Measurements from ENCODE around the gene SLC25A26. TPM values are rescaled to one million over a fixed set of nuclear protein-coding genes. Genes with fewer than 3 reads are reported as not detected.

Gene SLC25A26
- total RNA-seq, 1 donor, result 14.0 TPM

DNA sequence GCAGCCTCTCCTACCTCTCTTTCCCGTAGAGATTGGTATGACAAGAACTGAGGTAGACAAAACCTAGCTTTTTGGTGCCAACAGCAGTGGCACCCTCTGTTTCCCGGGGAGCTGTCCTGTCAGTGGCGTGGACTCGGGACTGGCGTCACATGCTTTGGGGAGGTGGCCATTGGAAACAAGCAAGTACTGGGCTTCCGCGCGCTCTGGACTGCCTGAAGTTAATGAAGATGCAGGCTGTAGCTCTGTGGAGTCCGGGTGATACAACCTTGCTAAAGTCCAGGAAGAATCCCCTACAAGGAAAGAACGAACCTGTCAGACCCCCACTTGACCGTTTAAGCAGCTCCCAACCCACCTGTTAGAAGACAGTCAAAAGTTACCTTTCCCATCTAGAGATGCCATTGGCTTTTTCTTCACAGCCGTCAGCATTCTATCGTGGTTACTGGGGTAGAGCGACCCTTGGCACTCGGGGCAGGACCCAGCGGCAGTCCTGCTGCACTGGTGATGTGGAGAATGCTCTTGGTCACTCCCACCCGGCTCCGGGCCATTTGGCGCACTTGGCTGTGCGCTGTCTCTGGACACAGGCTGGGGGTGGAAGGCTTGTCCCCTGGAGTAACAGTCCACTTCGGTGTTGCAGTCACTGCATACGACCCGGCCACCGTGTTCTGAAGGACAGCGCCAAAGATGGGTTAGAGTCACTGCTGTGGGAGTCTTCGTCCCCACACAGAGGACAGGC is 159.6 kb downstream of the SLC25A26 start:
- H3K4me3 ChIP-seq (ENCODE audit: low read depth, low read length), result no peak overlapping the region
- TF ChIP-seq, protein P1, sequence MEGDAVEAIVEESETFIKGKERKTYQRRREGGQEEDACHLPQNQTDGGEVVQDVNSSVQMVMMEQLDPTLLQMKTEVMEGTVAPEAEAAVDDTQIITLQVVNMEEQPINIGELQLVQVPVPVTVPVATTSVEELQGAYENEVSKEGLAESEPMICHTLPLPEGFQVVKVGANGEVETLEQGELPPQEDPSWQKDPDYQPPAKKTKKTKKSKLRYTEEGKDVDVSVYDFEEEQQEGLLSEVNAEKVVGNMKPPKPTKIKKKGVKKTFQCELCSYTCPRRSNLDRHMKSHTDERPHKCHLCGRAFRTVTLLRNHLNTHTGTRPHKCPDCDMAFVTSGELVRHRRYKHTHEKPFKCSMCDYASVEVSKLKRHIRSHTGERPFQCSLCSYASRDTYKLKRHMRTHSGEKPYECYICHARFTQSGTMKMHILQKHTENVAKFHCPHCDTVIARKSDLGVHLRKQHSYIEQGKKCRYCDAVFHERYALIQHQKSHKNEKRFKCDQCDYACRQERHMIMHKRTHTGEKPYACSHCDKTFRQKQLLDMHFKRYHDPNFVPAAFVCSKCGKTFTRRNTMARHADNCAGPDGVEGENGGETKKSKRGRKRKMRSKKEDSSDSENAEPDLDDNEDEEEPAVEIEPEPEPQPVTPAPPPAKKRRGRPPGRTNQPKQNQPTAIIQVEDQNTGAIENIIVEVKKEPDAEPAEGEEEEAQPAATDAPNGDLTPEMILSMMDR (IDR thresholded peaks at IDR 0.05; ENCODE audit: insufficient read depth, low read length), result no peak
- DNase-seq (ENCODE audit: low read depth), result no peak

DNA sequence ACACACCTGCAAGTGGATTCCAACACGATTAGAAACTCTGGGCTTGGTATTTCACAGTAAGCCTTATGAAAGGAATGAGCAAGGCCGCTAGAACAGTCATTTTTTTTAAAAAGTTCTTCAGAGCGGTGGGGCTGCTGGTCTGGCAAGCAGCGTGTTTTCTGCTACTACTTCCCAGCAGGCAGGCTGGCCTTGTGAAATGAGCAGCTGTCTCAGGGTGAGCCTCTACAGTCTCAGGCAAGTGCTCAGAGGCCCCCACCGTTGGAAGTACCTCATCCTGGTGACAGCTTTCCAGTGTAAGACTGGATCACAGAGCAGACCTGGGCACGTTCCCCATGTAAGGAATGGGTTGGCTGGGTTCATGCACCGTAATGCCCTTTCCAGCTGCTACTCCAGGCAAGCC is 160.8 kb downstream of the SLC25A26 start:
- H3K4me3 ChIP-seq (ENCODE audit: low read depth, low read length), result no peak overlapping the region
- TF ChIP-seq, protein P1 (IDR thresholded peaks at IDR 0.05; ENCODE audit: insufficient read depth, low read length), result no peak
- DNase-seq (ENCODE audit: low read depth), result no peak

DNA sequence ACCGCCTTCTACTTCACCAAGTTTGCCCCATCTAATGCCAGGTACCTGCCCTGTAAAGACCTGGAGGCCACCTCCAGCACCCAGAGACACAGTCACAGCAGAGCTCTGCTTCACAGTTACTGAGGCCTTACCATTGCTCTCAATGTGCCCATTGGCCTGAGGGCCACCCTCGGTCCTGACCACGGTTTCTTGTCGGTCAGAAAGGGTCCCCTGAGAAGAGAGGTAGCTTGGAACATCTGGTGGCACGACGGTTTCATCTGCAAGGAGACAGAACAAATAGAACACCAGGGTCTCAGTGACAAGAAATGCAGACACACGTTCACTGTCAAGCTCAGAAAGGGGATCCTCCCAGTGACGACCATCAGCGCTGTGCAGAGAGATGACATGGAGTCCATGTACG is 161.3 kb downstream of the SLC25A26 start:
- TF ChIP-seq, protein P1 (IDR thresholded peaks at IDR 0.05; ENCODE audit: insufficient read depth, low read length), result no peak
- no peak overlapping the region for H3K4me3 ChIP-seq (ENCODE audit: low read depth, low read length)
- DNase-seq (ENCODE audit: low read depth), result no peak

DNA sequence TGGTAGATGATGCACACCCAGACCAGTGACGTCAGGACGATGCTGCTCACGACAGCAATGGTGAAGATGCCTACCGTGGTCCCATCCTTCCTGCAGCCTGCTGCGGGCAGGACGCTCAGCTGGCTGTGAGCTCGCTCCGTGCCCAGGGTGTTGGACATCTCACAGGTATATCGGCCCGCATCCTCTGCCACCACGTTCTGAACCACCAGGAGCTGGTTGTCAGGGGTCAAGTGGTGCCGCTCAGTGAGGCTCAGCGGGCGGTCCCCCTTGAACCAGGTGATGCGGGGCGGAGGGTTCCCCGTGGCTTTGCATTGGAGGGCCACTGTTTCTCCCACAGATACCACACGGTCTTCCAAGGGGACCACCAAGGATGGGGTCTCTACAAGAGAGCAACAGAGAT is 162.2 kb downstream of the SLC25A26 start:
- DNase-seq (ENCODE audit: low read depth), result no peak
- no peak overlapping the region for H3K4me3 ChIP-seq (ENCODE audit: low read depth, low read length)
- TF ChIP-seq, protein P1 (IDR thresholded peaks at IDR 0.05; ENCODE audit: insufficient read depth, low read length), result no peak

DNA sequence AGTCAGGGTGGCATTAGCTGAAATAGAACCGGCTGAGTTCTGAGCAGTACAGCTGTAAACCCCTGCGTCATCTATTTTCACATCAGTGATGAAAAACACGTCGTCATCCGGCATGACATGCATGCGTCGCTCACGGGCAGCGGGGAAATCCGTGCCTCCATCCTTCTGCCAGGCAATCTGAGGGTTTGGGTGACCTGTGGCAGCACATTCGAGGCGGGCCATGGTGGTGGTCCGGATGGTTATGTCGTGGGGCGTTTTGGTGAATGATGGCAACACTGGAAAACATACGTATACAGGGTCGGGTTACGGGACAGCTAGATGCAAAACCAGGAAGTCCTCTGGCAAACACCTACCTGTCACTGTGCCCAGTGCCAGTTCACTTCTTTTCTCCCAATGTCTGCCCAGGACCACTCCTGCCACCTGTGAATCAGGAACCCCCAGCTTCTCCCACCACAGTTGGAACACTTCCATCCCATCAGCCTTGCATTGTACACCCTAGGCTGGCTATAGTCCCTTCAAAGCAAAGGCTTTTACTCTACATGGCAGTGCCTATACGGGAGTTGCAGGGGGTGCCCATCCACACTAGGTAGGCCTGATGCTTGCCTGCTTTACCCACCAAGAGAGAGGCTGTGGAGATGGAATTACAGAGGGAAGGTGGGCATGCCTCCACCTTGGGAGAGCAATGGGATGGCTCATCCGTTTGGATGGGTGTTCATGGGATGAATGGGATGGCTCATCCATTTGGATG is 163.4 kb downstream of the SLC25A26 start:
- no peak for DNase-seq (ENCODE audit: low read depth)
- TF ChIP-seq, protein P1 (IDR thresholded peaks at IDR 0.05; ENCODE audit: insufficient read depth, low read length), result no peak
- no peak overlapping the region for H3K4me3 ChIP-seq (ENCODE audit: low read depth, low read length)

DNA sequence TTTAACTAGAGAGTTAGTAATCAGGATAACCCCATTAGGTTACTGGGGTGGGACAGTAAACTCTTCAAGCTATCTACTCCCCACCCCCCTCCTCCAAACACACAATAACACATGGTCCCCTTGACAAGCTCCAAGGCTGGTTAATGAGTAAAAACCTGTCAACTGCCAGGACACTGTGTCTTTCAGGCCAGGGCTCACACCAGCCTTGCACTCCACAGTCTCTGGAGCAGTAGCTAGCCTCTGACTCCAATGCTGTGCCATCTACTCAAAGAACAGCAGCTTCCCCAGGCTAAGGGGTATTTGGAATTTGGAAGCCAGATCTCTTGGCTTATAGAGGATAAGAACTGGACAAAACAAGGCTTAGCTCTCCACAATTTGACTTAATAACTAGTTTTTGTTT is 164.3 kb downstream of the SLC25A26 start:
- TF ChIP-seq, protein P1 (IDR thresholded peaks at IDR 0.05; ENCODE audit: insufficient read depth, low read length), result no peak
- no peak overlapping the region for H3K4me3 ChIP-seq (ENCODE audit: low read depth, low read length)
- DNase-seq (ENCODE audit: low read depth), result no peak
